Adrenal gland (tissue), 5 donors: ENCODE results near the gene ST7.

Source experiments
- CTCF ChIP-seq, 6 experiments: fragments of 450-650 bp in 4 of 6; fragments of 200-600 bp in 2 of 6; sonication (generic) in 1 of 6; IDR thresholded peaks; 1 replicate in 5 of 6; 2 replicates in 1 of 6; pipeline versions ENCODE4 v1.5.1 to v1.8.0; 2016 to 2021; ENCODE audit warnings: antibody characterized with exemption in 6 of 6, mild to moderate bottlenecking in 2 of 6, moderate library complexity in 1 of 6
- POLR2A ChIP-seq, 2 donors: fragments of 450-650 bp; IDR thresholded peaks; one replicate each; pipeline ENCODE4 v1.6.1; 2017; ENCODE audit warnings: antibody characterized with exemption in 2 of 2, mild to moderate bottlenecking in 2 of 2, moderate library complexity in 1 of 2
- donor health status: DM: no; HTN: no; CAD: no.

DNA sequence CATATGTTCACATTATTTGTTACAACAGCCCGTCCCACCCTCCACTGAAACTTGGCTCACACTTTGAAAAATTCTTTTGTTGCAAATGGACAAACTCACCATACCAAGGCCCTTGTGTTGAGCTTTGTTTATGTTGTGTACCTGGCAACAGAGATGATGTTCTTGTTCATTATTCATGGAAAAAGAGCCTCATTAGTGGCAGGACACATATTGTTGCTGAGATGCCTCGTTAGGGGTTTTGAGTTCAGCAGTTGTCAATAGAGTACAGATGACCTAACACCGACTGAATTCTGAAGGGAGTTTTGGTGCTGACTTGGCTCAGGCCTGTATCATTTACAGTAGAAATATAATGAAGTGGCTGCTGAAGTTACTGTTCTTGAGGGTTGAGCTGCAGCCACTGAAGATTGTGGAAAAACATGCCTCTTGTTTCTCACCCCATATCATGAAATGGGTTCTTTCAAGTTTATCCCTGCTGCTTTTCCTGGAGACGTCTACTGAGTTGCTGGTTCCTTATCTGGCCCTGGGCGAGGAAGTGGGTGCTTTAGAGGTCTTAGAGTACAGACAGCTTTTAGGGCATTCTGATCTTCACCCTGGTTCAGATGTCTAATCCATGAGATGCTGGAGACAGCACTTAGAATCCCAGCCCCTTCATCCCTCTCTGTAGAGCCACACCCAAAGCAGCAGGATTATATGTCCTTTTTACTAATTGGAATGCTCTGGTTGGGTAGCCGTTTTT lies 219.9 kb downstream of the ST7 start:
- no peak for TF ChIP-seq CTCF (IDR thresholded peaks at IDR 0.05)
- no peak for TF ChIP-seq POLR2A (IDR thresholded peaks at IDR 0.05)
